Measurements from ENCODE around the gene RASA3. TPM values are rescaled to one million over a fixed set of nuclear protein-coding genes. Genes with fewer than 3 reads are reported as not detected.

Gene RASA3
- total RNA-seq, 1 experiment from 2014 or later = 22.3 TPM

- Mint-ChIP-seq H3K4me1 (0 out of 2 replicates have a peak, but pooled peaks cover 6% of the 10 kb centered on the region), H3K9me3 (no peaks in the 10 kb centered on the region), H3K36me3 (no peaks in the 10 kb centered on the region), H3K4me3 (no peak overlapping the region), H3K27ac (no peak overlapping the region), H3K27me3 (ENCODE audit: low read depth) (no peaks in the 10 kb centered on the region)
- DNase-seq (ENCODE audit: low spot score) = no peak
- CTCF ChIA-PET = interaction anchor here (1.7 kb wide), 1 partner anchor 80 kb away, joined by 3 read pairs; no protein-coding TSS in a partner anchor
- no peak for ATAC-seq
- TF ChIP-seq ATF1 (CRISPR knock-in tag; IDR thresholded peaks at IDR 0.05) = no peak
- TF ChIP-seq ZNF281 (CRISPR knock-in tag; IDR thresholded peaks at IDR 0.05) = no peak
- TF ChIP-seq E2F4 (CRISPR knock-in tag; IDR thresholded peaks at IDR 0.05; ENCODE audit: borderline replicate concordance, low read depth) = no peak
- no peak for TF ChIP-seq AR (CRISPR knock-in tag; IDR thresholded peaks at IDR 0.05)
- no peak for TF ChIP-seq ZNF263 (CRISPR knock-in tag; IDR thresholded peaks at IDR 0.05; ENCODE audit: low read depth)
- TF ChIP-seq NFATC4 (CRISPR knock-in tag; IDR thresholded peaks at IDR 0.05) = no peak
- TF ChIP-seq ZNF138 (CRISPR knock-in tag; conservative IDR thresholded peaks at IDR 0.05) = no peak
- no peak for TF ChIP-seq ZNF425 (CRISPR knock-in tag; conservative IDR thresholded peaks at IDR 0.05)
- TF ChIP-seq SMAD3 (CRISPR knock-in tag; IDR thresholded peaks at IDR 0.05; ENCODE audit: borderline replicate concordance) = no peak
- TF ChIP-seq ETV6 (CRISPR knock-in tag; IDR thresholded peaks at IDR 0.05) = no peak
- TF ChIP-seq ZNF416 (CRISPR knock-in tag; IDR thresholded peaks at IDR 0.05) = no peak
- TF ChIP-seq CBFB (CRISPR knock-in tag; IDR thresholded peaks at IDR 0.05; ENCODE audit: low read depth) = no peak
- TF ChIP-seq ZNF121 (CRISPR knock-in tag; IDR thresholded peaks at IDR 0.05) = no peak
- TF ChIP-seq KAT7 (CRISPR knock-in tag; IDR thresholded peaks at IDR 0.05; ENCODE audit: borderline replicate concordance) = no peak
- no peak for TF ChIP-seq ZMAT4 (CRISPR knock-in tag; IDR thresholded peaks at IDR 0.05)
- no peak for TF ChIP-seq FOXK1 (CRISPR knock-in tag; IDR thresholded peaks at IDR 0.05)
- TF ChIP-seq SOX15 (CRISPR knock-in tag; IDR thresholded peaks at IDR 0.05) = no peak
- no peak for TF ChIP-seq ZNF423 (CRISPR knock-in tag; IDR thresholded peaks at IDR 0.05)
- POLR2A ChIA-PET = no interaction called here
Measured at GRCh38 chr13:113937073-113937472, 195.3 kb downstream of the RASA3 start.
